ENCODE data around the gene ASPA.

GRCh38 chr17:3438368-3438767 lies 37.4 kb upstream of the ASPA start:
- TF ChIP-seq POLR2A (IDR thresholded peaks at IDR 0.05) (no peak), CTCF (IDR thresholded peaks at IDR 0.05) (no peak)

All from sigmoid colon (tissue), 3 donors.